SW480 (cell line): ENCODE data around the gene PEAK1.

Experiments
- DNase-seq: peaks from one replicate; pipeline ENCODE4 v3.0.0-alpha.2; 2016; ENCODE audit warnings: low spot score

Gene PEAK1

DNA sequence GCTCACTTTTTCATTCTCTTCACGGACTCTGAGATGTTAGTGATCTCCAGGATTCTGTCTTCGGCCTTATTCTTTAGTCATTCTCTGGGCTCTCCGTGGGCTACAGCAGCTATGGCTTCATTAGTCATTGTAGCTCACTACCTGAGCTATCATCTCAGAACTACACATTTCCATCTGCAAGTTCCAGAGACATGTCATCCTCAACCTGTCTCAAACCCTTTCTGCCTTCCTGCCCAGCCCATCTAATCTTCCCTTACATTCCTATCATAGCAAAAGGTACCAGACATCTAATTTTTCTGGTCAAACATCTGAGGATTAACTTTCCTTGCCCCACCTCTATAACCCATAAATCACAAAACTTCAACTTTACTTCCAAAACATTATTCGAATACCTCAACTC is 362.2 kb downstream of the PEAK1 start:
- no peak for DNase-seq

DNA sequence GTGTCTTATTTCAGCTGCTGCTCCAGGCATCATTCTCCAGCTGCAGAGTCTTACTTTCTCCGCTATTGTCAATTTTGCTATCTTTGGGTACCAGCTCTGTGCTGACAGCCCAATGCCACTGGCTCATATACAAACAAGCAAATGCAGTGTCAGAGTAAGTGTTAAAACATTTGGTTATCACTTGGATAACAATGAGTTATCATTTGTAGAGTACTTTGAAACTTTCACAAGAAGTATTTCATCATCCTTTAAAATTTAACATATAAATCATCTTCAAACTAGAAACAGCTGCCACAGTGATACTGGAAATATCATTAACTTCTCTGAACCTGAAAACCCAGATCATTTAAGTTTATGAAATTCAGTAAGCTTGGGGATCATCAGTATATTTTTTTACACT is 362.8 kb downstream of the PEAK1 start:
- no peak for DNase-seq

DNA sequence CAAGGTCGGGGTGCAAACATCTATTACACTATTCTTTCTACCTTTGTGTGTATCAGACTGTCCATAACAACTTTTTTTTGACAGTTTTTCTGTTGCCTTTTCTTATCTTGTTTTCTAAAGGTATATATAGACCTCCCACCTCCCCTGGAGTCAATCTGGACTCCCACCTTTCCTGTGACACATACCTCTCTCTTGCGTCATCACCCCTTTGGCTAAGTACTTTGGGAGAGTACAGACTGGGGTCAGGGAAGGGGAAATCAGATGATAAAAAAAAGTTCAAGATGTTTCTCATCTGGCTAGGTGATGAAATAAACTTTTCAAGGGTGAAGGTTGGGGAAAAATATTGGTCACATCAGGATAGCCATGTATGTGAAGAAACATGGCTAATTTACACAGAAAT is 366.2 kb downstream of the PEAK1 start:
- no peak for DNase-seq

DNA sequence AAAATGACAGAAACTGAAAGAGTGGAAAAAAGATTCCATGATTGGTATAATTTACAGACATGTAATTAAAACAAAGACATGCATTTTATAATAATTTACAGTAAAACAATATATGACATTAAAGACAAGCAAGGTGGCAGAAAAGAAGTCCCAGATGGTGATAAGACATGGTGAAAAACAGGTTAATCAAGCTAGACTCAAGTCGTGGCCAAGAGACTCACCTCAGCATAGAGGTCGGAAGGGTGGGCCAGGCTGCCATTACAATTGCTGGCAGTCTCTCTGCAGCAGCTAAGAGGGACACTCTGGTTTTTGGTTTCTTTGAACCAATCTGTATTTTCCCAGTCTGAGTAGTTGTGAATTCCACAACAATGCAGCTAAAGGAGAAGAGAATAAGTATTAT is 367.3 kb downstream of the PEAK1 start:
- no peak for DNase-seq
